ENCODE results near the gene NLRP13.
"Not testable (repeated sequence)": the region's sequence is repeated elsewhere in the genome, so short reads cannot be mapped to it uniquely, and the experiment has no call there.

Gene NLRP13

DNA sequence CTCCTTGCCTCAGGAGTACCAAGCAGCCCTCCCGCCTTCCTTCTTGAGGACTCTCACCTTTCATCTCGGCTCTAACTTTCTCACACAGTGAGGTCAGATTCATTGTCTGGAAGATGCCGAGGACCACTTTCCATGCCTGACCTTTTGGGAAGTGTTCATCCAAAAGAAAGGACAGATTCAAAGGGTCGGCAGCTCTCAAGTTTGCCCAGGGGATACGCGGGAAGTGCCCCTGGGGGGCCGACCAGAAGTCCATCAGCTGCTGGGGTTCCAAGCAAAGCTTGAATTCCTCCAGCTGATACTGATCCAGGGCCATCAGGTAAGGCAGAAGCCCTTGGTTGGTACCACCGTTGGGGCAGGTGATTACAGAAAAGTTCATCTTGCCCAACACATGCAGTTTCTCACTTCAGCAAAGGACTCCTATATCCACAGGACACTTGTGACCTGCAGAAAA is at the start of gene NLRP13:
Gene NLRP13, minus strand, starts transcription at position 401 of the 451 bp plus-strand sequence. Its CDS starts 25 bp downstream, at position 376.
- DNase-seq = no peak

GRCh38 chr19:55980415-55980814 is 48.3 kb upstream of the NLRP13 start:
- DNase-seq = no peak

- no peak for DNase-seq
Measured at GRCh38 chr19:55973982-55974381, 41.8 kb upstream of the NLRP13 start.

DNA sequence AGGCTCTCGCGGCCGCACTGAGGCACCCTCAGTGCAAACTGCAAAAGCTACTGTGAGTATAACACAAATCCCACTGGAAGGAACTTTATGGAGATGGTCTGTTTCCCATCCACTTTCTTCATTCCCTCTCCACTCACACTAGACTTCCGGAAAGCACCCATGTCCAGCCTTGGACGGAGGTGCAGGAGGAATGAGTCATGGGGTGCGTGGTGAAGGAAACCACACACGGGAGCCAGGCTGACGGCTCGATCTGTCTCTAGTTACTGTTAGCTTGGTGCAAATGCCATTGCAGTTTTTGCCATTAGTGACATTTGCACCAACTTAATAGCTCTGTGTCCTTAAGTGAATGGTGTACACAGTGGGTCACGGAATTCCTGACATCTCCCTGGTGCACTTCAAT is 30.1 kb upstream of the NLRP13 start:
- DNase-seq = no peak

- no peak for DNase-seq
Measured at GRCh38 chr19:55959996-55960675, 28.0 kb upstream of the NLRP13 start.

GRCh38 chr19:55958356-55958755 is 26.2 kb upstream of the NLRP13 start:
- DNase-seq = peak in 1 of 2 experiments; percentile 7

DNA sequence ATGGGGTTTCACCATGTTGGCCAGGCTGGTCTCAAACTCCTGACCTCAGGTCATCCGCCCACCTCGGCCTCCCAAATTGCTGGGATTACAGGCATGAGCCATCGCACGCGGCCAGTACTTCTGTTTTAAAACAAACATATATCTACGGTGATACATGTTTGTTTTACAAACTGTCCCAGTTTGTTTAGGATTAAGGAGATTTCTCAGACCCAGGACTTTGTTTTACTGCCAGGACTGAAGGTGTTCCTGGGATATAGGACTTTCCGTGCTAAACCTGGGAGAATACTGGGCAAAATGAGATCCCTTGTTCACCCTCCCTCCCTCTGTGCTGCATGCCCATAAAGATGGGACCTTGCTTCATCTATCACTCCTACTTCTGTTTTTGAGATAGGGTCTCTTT is 24.3 kb upstream of the NLRP13 start:
- DNase-seq = no peak

DNA sequence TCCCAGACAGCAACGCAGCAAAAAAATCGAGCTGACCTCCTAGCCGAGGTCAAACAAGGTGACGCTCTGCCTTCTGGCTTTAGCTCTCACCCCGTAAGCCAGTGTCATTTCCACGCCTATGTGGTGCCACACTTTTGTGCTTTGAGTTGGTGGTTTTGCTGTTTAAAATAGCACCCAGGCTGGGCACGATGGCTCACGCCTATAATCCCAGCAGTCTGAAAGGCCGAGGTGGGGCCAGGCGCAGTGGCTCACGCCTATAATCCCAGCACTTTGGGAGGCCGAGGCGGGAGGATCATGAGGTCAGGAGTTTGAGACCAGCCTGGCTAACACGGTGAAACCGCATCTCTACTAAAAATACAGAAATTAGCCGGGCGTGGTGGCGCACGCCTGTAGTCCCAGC is 18.4 kb upstream of the NLRP13 start:
- DNase-seq = not testable (repeated sequence)

DNA sequence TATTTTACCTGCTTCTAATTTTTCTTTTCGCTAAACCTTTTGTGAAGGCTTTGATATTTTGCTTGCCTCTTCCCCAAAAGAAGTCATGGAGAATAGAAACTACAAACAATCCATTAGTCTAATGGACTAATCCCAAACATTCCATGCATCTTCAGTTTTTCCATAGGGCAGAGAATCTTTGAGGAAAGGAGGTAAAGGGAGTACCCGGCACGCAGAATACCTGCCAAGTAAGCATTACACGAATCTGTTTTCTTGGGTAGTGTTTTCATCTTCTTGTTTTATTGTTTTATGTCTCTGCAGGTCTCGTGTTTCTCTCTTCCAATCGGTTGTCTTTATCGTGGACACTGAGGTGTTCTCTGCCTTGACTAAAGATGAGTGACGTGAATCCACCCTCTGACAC is 15.4 kb upstream of the NLRP13 start, which contains the start of gene NLRP8:
Gene NLRP8, plus strand, starts transcription at position 301 of the 400 bp plus-strand sequence.
- no peak for DNase-seq

- no peak for DNase-seq
Measured at GRCh38 chr19:55940306-55940705, 8.2 kb upstream of the NLRP13 start.

- no peak for DNase-seq
Measured at GRCh38 chr19:55939206-55939605, 7.1 kb upstream of the NLRP13 start.

- DNase-seq = no peak
Measured at GRCh38 chr19:55935206-55935605, 3.1 kb upstream of the NLRP13 start.

- DNase-seq = no peak
Measured at GRCh38 chr19:55930996-55931515, 1.1 kb downstream of the NLRP13 start.

DNA sequence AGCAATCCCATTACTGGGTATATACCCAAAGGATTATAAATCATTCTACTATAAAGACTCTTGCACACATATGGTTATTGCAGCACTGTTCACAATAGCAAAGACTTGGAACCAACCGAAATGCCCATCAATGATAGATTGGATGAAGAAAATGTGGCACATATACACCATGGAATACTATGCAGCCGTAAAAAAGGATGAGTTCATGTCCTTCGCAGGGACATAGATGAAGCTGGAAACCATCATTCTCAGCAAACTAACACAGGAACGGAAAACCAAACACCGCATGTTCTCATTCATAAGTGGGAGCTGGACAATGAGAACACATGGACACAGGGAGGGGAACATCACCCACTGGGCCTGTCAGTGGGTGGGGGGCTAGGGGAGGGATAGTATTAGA is 2.9 kb downstream of the NLRP13 start:
- DNase-seq = not testable (repeated sequence)

DNA sequence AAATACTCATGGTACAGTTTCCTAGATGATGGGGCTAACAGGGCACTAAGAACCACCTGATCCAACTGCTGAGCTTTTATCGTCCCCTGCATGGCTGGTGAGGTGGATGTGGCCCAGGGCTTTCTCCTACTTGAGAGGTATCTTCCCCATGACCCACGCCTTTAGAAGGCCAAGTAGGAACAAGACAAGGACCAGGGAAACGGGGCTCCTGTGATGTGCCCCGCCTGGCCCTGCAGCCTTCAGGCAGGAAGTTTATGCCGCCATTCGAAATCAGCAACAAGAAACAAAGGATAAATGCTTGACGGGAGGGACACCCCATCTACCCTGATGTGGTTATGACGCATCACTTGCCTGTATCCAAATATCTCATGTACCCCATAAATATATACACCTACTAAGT is 4.1 kb downstream of the NLRP13 start:
- no peak for DNase-seq

- DNase-seq = no peak
Measured at GRCh38 chr19:55923556-55923955, 8.6 kb downstream of the NLRP13 start.

- DNase-seq = no peak
Measured at GRCh38 chr19:55913643-55914268, 18.4 kb downstream of the NLRP13 start.

- no peak for DNase-seq
Measured at GRCh38 chr19:55912916-55913315, 19.2 kb downstream of the NLRP13 start.

DNA sequence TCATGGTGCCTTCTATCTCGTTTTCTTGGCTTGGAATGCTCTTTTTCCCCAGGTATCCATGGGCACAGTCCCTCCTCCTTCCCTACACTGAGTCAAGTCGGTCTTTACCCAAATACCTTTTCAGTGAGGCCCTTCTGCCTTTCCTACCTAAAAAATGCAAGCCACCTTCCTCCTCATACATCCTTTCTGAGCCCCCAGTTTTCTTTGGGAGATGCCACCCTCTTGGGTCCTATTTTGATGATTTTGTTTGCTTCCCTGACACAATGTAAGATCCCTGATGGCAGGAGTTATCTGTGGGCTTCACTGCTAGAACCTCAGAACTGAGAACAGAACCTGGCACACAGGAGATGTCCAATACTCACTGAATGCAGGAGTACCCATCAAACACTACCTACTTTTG is 22.3 kb downstream of the NLRP13 start:
- DNase-seq = no peak

GRCh38 chr19:55907746-55908145 is 24.4 kb downstream of the NLRP13 start:
- no peak for DNase-seq

DNA sequence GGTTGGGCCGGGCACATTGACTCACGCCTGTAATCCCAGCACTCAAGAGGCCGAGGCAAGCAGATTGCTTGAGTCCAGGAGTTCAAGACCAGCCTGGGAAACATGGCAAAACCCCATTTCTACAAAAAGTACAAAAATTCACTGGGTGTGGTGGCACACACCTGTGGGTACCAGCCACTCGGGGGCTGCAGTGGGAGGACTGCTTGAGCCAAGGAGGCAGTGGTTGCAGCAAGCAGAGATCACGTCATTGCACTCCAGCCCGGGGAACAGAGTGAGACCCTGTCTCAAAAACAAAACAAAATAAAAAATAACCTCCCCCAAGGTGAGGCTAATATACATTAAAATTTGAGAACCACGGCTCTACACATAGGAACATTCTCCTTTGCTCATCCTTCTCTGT is 24.9 kb downstream of the NLRP13 start:
- DNase-seq = no peak

DNA sequence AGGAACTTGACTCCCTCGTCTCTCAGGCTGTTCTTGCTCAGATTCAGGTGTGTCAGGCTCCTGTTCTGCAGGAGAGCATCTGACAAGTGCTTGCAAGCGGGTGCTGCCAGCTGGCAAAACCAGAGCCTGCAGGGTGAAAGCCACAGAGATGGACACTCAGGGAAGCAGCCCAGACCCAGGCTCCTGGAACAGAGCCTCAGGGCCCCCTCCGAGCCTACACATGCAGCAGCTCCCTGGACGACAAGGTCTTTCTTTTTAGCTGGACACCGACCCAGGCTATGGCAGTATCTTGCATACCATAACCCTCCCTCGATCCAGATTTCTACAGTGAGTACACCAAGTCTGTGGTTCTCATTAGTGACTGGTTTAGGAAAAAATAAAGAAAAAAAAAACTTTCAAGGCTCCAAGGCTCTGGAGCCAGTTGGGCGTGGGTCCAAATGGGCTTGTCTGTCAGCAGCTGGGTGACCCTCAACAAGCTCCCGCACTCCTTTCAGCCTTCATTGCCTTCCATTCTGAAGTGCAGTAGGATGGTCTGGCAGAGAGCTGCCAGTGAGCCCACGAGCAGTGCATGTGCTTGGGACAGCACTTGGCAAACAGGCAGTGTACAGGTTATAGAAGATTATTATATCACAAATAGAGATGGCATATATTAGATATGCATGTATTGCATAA is 29.9 kb downstream of the NLRP13 start:
- no peak for DNase-seq

- no peak for DNase-seq
Measured at GRCh38 chr19:55901369-55902079, 30.6 kb downstream of the NLRP13 start.
